Spinal cord (tissue), 10 donors: ENCODE data around the gene NME9. TPM values are rescaled to one million over a fixed set of nuclear protein-coding genes. Genes with fewer than 3 reads are reported as not detected.
A peak's percentile ranks its signal among the peaks of the same experiment; 100 is the strongest.

ENCODE experiments used
- DNase-seq, 6 donors: peaks; one replicate each; pipeline versions ENCODE4 v3.0.0 to v3.0.0-alpha.2; 2013 to 2015; ENCODE audit warnings: low spot score in 6 of 6, low read depth in 4 of 6
- H3K27ac ChIP-seq: one replicate; pipeline ENCODE4 v1.5.1; 2013; ENCODE audit warnings: low read depth, low read length, control low read depth
- H3K27me3 ChIP-seq: one replicate; pipeline ENCODE4 v1.6.1; 2013; ENCODE audit warnings: low read length; ENCODE audit not compliant: control insufficient read depth, insufficient read depth
- H3K36me3 ChIP-seq: one replicate; pipeline ENCODE4 v1.6.1; 2013; ENCODE audit warnings: low read length; ENCODE audit not compliant: control insufficient read depth, insufficient read depth
- H3K4me1 ChIP-seq: one replicate; pipeline ENCODE4 v1.6.1; 2013; ENCODE audit warnings: low read length; ENCODE audit not compliant: control insufficient read depth, insufficient read depth
- H3K4me3 ChIP-seq: one replicate; pipeline ENCODE4 v1.5.1; 2013; ENCODE audit warnings: low read depth, low read length, control low read depth
- H3K9me3 ChIP-seq: one replicate; pipeline ENCODE4 v1.6.1; 2013; ENCODE audit warnings: low read length; ENCODE audit not compliant: control insufficient read depth, insufficient read depth
- WGBS: methylation state at CpG from one replicate; pipeline ENCODE4 v1.1.5; 2013; ENCODE audit warnings: missing lambda C conversion rate; ENCODE audit not compliant: insufficient coverage; 5-methylcytosine and 5-hydroxymethylcytosine counted together
- polyA plus RNA-seq, 2 donors: library from polyadenylated mRNA; unstranded; fragments of 120-200 nt; gene quantifications; one replicate each; pipeline ENCODE4 v1.2.1, GENCODE V29; 2013; ENCODE audit not compliant: insufficient read length in 2 of 2
- total RNA-seq, 2 donors: library from RNA; depleted of rRNA in 1 of 2; stranded (reverse); fragments of 120-200 nt in 1 of 2; fragments of >200 nt in 1 of 2; gene quantifications; one replicate each; pipeline versions ENCODE4 v1.2.3 to v1.2.4, GENCODE V29; 2013 to 2014
- donor health status: healthy.

Gene NME9
- total and polyA plus RNA-seq, 4 donors, result 5.6 to 9.6 (median 8.3) TPM

DNA sequence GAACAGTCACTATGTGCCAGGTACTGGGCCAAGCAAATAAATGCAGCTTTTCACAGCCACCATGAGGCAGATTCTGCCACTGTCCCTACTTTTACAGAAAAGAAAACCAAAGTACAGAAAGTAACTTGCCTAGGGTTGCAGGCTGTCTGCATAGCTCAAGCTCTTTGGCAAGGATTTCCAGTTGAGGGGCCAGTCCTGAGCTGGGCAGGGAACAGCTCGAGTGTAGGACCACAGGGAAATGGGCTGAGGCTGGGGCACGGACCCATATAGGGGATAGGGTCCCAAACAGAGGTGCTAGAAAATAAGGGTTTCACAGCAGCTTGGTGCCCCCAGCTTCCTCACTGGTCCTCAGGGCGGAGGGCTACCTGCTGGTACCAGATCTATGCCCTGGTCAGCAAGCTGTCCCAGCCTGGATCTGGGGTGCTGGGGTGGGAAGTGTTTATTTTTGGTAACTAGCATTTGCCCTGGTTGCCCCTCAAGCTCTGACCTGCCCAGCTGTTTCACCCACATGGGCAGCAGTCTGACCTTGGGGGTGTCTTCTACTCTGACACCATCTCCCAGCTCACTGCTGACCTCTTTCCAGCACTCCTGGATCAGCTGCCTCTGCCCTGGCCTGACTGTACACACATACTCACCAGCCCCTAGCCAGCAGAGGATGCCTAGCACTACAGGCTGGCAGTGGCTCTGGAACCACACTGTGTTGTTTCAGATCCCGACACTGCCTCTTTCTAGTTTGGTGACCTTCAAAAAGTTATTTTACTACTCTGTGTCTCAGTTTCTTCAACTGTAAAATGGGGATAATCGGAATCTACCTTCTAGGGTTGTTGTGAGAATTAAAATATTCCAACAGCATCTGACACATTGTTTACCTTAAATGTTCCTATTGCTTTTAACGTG lies 35.0 kb upstream of the NME9 start:
- H3K27me3 ChIP-seq, result no peaks in the 10 kb centered on the region
- H3K4me3 ChIP-seq, result no peak overlapping the region
- peaks cover 82% of the 10 kb centered on the region for H3K4me1 ChIP-seq
- H3K27ac ChIP-seq, result no peak overlapping the region
- no peak for DNase-seq
- H3K36me3 ChIP-seq, result peaks cover 11% of the 10 kb centered on the region
- H3K9me3 ChIP-seq, result no peaks in the 10 kb centered on the region
- 86% methylated on average over 3 of the region's 6 CpGs for WGBS

DNA sequence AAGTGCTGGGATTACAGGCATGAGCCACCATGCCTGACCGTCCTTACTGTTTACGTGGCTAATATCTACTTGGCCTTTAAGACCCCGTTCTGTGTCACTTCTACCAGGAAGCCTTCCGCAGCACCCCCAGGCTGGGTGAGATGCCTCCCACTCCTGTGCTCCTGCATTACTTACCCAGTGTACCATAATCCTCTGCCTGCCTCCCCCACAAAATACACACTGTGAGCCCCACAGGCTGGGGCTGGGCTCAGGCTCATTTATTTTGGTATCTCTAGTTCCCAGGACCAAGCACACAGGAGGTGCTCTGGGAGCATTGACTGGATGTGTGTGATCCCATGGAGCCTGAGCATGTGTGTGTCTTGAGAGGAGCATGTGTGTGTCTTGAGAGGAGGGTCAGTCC lies 33.7 kb upstream of the NME9 start:
- Histone ChIP-seq H3K27me3 (no peaks in the 10 kb centered on the region), H3K36me3 (peaks cover 11% of the 10 kb centered on the region), H3K9me3 (no peaks in the 10 kb centered on the region), H3K27ac (no peak overlapping the region), H3K4me1 (peaks cover 88% of the 10 kb centered on the region), H3K4me3 (no peak overlapping the region)
- WGBS, result 98% methylated on average over 4 of the region's 4 CpGs
- no peak for DNase-seq

DNA sequence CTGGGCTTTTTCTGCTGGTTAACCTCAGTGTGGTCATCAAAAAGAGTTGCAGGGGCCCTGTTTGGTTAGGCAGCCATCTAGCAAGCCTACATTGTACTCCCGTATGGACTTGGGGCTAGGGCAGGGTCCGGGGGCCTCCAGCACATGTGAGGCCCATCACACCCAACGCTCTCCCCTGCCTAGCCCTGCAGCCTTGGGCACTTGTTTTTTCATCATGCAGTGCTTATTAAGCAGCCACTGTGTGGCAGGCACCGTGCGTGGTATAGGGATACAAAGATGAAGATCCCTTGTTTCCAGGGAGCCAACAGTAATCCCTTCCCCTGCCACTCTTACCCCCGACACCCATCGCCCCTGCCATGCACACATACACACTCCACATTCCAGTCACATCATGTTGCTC lies 32.9 kb upstream of the NME9 start:
- Histone ChIP-seq H3K4me3 (no peak overlapping the region), H3K4me1 (peaks cover 89% of the 10 kb centered on the region), H3K36me3 (peaks cover 11% of the 10 kb centered on the region), H3K27me3 (no peaks in the 10 kb centered on the region), H3K9me3 (no peaks in the 10 kb centered on the region), H3K27ac (no peak overlapping the region)
- peak in 1 of 6 donors; percentile 60 for DNase-seq
- WGBS, result 72% methylated on average over 6 of the region's 7 CpGs

DNA sequence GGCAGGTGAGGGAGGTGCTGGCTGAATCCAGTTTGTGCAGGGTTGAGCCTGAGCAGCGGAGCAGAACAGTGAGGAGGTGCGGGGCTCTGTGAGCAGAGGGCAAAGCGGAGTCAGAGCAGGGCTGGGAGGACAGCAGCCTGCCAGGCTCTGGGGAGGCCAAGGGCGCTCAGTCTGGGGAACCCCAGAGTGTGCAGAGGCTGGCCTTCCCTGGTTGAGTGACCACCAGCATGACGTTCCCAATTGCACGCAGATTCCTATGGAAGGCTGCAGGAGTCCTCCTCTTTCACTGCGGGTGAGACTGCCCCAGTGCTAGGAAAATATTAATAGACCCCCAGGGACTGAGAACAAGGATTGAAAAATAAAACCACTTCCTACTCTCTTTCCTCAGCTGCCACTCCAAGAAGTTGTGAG lies 31.9 kb upstream of the NME9 start:
- Histone ChIP-seq H3K9me3 (no peaks in the 10 kb centered on the region), H3K4me1 (peaks cover 89% of the 10 kb centered on the region), H3K36me3 (peaks cover 11% of the 10 kb centered on the region), H3K4me3 (no peak overlapping the region), H3K27me3 (no peaks in the 10 kb centered on the region), H3K27ac (no peak overlapping the region)
- WGBS, result 80% methylated on average over 5 of the region's 7 CpGs
- no peak for DNase-seq

DNA sequence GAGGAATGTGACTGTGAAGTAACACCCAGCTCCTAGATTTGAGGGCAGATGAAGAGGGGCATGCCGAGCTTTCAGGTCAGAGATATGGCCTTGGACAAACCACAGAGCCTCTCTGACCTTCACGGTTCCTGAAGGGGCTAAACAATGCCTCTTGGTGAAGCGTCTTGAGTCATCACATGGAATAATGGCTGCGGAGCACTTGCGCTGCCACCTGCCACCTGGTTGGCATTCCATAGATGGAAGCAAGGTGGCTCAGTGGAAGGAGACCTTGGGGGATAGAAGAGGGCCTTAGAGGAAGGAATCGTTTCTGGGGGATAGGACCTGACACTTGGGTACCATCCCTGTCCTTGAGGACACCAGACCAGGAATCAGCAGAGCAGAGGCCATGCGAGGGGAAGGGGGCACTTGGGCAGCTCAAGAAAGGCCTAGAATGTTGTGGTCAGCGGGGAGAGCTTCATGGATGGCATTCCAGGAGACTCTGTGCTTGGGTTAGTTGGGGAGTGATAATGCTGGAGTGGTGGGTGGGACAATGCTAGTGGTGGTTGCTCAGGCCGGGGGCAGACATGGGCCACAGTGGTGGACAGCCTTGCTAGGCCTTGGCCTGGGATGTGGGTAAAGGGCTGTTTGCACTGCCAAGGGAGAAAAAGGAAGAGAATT lies 31.3 kb upstream of the NME9 start:
- H3K4me1 ChIP-seq, result peaks cover 86% of the 10 kb centered on the region
- 93% methylated on average over 9 of the region's 9 CpGs for WGBS
- H3K27ac ChIP-seq, result peak overlapping the region; percentile 52
- DNase-seq, result no peak
- H3K36me3 ChIP-seq, result peaks cover 11% of the 10 kb centered on the region
- no peaks in the 10 kb centered on the region for H3K27me3 ChIP-seq
- no peak overlapping the region for H3K4me3 ChIP-seq
- H3K9me3 ChIP-seq, result no peaks in the 10 kb centered on the region

DNA sequence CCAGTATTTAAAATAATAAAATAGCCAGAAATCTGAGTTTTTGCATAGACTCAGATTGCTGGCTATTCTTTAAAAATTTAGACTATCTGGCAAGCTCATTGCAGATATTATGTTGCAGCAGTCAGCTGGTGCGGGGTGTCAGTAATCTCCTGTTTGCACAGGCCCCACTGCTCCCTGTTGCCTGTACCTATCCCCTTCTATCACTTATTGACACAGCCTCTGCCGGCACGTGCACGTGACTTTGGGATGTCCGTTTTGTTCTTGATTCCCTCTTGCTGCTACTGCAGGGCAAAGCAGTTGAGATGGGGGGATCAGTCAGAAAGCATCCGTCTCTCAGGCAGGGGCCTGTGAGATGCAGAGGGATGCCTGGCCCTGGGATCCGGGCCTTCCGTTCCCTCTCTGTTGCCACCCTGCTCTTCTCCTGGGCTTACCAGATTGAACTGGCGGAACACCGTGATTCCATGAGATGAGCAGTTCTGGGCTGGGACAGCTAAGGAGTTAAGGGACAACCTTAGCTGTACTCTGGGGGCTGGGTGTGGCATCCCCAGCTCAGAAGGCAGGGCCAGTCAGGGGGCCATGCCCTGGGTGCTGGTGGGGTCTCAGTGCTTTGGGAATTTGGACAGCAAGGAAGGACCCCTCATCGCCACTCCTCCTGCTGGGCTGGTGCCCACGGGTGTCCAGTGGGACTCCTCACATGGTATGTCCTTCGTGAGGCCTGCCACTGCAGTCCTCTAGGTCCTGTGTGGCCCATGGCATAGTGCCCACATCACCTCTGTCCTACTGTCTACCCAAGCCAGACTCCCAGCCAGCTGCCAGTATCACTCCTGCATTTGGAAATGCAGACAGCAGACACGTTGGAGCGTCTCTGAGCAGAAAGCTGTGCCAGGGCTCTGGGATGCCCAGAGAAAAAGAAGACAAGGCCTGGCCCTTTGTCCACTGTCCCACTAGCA lies 30.5 kb upstream of the NME9 start:
- peak overlapping the region; percentile 85 for H3K27ac ChIP-seq
- WGBS, result 83% methylated on average over 13 of the region's 15 CpGs

DNA sequence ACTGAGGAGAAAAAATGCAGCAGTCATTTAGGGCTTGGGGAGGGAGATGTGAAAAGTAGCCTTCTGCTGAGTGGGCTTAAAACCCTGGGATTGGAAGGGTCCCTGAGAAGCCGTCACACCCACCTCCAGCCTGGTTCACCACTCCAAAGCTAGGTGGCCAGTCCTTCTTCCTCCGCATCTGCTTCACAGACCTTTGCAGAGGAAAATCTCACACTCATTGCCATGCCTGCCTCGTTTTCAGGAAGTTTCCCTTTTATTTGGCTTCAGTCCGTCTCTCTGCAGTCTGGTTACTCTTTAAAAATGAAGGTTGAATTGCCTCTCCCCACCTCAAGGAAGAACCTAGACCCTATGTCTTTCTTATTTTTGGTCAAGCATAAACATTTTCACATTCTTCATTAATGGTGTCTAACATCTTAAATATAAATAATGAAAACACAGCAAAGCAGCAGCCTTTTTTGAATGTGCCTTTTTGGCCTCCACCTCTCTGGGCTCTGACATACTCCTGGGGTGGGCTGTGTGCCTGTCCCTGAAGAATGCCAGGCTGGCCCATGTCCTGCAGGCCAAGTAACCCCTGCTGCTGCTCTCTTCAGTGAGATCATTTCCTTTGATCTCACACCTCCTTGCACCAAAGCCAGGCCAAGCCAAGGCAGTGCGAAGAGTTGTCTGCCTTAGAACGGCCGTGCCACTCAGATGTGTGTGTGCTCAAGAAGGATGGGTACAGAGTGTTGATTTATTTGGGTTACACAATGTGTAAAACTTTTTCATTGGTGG lies 29.7 kb upstream of the NME9 start:
- H3K9me3 ChIP-seq, result no peaks in the 10 kb centered on the region
- DNase-seq, result peak in 2 of 6 donors; percentile 29 to 54
- WGBS, result 49% methylated on average over 2 of the region's 7 CpGs

More for the DNA sequence above, 30.5 kb upstream of the NME9 start:
- Histone ChIP-seq H3K4me1 (peaks cover 81% of the 10 kb centered on the region), H3K36me3 (peaks cover 16% of the 10 kb centered on the region), H3K27me3 (no peaks in the 10 kb centered on the region), H3K9me3 (no peaks in the 10 kb centered on the region), H3K4me3 (no peak overlapping the region)
- DNase-seq, result no peak

DNA sequence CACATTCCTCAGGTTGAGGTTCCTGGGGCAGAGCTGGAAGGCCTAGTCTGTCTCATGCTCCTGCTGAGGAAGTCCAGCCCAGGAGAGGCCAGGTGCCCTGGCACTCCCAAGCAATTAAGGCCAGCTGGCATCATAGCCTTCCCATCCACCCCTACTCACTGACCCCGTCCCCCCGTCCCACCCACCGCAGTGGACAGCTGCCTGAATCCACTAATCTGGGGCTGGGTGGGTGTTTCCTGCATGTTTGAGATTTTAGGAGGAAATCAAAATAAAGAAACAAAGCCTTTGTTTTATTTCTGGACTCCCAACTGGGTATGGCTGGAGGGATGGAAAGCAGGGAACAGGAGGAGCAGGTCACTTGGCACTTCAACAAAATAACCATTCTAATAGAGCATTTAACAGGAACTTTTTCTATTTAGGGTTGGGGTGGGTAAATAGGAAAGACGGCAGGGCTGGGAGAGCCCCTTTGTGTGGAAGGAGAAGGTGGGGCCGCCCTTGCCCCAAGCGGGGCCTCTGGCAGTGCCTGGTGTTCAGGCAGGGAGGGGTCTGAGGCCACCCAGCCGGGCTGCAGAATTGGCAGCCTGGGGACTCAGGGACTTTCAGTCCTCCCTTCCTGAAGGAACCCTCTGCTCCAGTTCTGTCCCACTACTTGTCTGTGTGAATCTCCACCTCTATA lies 27.2 kb upstream of the NME9 start:
- no peak overlapping the region for H3K4me3 ChIP-seq
- H3K9me3 ChIP-seq, result no peaks in the 10 kb centered on the region
- H3K4me1 ChIP-seq, result peaks cover 56% of the 10 kb centered on the region
- peaks cover 16% of the 10 kb centered on the region for H3K36me3 ChIP-seq
- 20% methylated on average over 2 of the region's 7 CpGs for WGBS
- DNase-seq, result peak in 1 of 6 donors; percentile 75
- no peaks in the 10 kb centered on the region for H3K27me3 ChIP-seq
- H3K27ac ChIP-seq, result peak overlapping the region; percentile 85

More for the DNA sequence above, 29.7 kb upstream of the NME9 start:
- Histone ChIP-seq H3K27ac (peak overlapping the region; percentile 85), H3K27me3 (no peaks in the 10 kb centered on the region), H3K4me3 (no peak overlapping the region), H3K36me3 (peaks cover 16% of the 10 kb centered on the region), H3K4me1 (peaks cover 75% of the 10 kb centered on the region)
